ENCODE data around the gene ACO2.

DNA sequence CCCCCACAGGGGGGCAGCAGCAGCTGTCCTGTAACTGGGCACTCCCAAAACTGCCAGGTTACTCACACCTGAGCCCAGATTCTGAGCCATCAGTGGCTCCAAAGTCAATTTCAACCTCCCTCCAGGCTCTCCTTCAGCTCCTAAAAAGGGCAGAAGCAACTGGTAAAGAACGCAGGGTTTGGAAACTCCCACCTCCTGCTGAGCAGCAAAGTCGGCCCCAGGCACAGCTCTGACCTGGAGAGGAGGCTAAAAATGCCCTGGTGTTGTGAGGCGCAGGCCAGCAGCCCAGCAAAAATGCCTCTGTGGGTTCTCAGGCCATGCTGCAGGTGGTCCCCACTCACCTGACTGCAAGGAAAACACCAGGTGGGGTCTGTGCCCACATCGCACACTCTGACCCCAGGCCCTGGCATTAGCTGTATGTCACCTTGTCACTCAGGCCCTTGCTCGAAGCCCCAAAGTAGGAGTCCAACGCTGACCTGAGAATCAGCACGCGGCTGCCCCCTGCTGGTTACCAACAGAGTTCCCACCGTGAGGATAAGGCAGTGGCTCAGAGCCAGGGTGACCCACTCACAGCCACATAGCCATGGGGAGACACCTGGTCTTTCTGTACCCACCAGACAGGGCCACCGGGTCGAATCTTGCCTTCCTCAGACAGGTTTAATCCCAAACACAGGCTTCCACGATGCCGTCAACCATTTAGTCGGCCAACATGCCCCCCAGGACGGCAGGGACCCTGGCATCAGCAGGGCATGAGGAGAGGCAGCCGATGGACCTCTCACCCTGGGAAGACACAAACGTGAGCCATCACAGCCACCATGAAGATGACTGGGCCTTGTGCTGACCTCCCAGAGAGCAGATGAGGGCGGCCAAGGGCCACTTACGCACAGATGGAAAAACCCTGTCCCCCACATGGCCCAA is 64.2 kb downstream of the ACO2 start:
- TF ChIP-seq POLR2A (IDR thresholded peaks at IDR 0.05; ENCODE audit: low read depth, low read length) = no peak
- TF ChIP-seq POLR2AphosphoS5 (IDR thresholded peaks at IDR 0.05; ENCODE audit: low read depth, low read length) = no peak
- TF ChIP-seq TAF1 (IDR thresholded peaks at IDR 0.05; ENCODE audit: low read depth, low read length) = no peak
- TF ChIP-seq POU2F2 (IDR thresholded peaks at IDR 0.05; ENCODE audit: low read depth, low read length) = no peak
